ENCODE measurements around the gene CNPY3.

Gene CNPY3

GRCh38 chr6:42968126-42968701, 38.9 kb downstream of the CNPY3 start:
- no peak overlapping the region for H3K4me3 ChIP-seq (ENCODE audit: low read depth, low read length)
- TF ChIP-seq, protein P1, sequence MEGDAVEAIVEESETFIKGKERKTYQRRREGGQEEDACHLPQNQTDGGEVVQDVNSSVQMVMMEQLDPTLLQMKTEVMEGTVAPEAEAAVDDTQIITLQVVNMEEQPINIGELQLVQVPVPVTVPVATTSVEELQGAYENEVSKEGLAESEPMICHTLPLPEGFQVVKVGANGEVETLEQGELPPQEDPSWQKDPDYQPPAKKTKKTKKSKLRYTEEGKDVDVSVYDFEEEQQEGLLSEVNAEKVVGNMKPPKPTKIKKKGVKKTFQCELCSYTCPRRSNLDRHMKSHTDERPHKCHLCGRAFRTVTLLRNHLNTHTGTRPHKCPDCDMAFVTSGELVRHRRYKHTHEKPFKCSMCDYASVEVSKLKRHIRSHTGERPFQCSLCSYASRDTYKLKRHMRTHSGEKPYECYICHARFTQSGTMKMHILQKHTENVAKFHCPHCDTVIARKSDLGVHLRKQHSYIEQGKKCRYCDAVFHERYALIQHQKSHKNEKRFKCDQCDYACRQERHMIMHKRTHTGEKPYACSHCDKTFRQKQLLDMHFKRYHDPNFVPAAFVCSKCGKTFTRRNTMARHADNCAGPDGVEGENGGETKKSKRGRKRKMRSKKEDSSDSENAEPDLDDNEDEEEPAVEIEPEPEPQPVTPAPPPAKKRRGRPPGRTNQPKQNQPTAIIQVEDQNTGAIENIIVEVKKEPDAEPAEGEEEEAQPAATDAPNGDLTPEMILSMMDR (IDR thresholded peaks at IDR 0.05; ENCODE audit: insufficient read depth, low read depth, low read length, missing control alignments) = no peak
- no peak for DNase-seq (ENCODE audit: low read depth)

DNA sequence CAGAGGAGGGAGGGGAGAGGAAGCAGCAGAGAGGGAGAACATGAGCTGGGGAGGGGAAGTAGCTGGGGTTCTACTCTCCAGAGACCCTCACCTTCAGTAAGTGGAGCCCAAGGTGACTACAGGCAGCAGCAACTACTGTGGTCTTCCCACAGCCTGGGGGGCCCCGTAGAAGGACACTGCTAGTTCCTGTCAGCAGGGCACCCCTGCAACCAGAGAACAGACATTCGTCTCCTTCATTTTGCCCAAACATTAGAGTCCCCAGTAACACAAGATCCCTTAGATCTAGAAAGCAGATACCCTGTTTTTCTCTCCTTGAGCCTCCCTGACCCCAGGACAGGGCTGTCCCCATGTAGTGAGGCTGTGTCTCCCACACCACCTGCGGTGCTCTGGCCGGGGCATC, 39.5 kb downstream of the CNPY3 start:
- no peak for DNase-seq (ENCODE audit: low read depth)
- no peak overlapping the region for H3K4me3 ChIP-seq (ENCODE audit: low read depth, low read length)
- TF ChIP-seq, protein P1 (IDR thresholded peaks at IDR 0.05; ENCODE audit: insufficient read depth, low read depth, low read length, missing control alignments) = no peak

- TF ChIP-seq, protein P1 (IDR thresholded peaks at IDR 0.05; ENCODE audit: insufficient read depth, low read depth, low read length, missing control alignments) = no peak
- no peak overlapping the region for H3K4me3 ChIP-seq (ENCODE audit: low read depth, low read length)
- DNase-seq (ENCODE audit: low read depth) = no peak
Measured at GRCh38 chr6:42969431-42969830, 40.2 kb downstream of the CNPY3 start.

DNA sequence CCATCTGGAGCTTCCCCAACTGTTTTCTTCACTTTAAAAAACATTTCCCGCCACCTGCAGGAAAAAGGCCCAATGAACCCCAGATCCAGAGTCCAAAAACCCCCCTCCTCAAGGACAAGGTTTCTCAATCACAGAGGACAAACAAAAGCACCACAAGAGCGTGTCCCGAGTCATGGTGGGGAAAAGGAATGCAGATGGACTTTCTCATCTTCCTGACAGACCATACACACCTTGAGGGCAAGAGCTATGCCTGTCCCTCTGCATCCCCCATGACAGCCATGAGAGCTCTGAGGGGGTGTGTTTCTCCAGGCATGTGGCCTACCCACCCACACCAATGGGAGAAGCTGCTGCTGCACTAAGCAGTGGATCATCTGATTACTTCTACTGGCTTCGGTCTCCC, 40.7 kb downstream of the CNPY3 start:
- H3K4me3 ChIP-seq (ENCODE audit: low read depth, low read length) = no peak overlapping the region
- no peak for DNase-seq (ENCODE audit: low read depth)
- TF ChIP-seq, protein P1 (IDR thresholded peaks at IDR 0.05; ENCODE audit: insufficient read depth, low read depth, low read length, missing control alignments) = no peak

GRCh38 chr6:42970871-42971612, 41.8 kb downstream of the CNPY3 start:
- no peak overlapping the region for H3K4me3 ChIP-seq (ENCODE audit: low read depth, low read length)
- no peak for DNase-seq (ENCODE audit: low read depth)
- TF ChIP-seq, protein P1 (IDR thresholded peaks at IDR 0.05; ENCODE audit: insufficient read depth, low read depth, low read length, missing control alignments) = no peak

- TF ChIP-seq, protein P1 (IDR thresholded peaks at IDR 0.05; ENCODE audit: insufficient read depth, low read depth, low read length, missing control alignments) = no peak
- no peak for DNase-seq (ENCODE audit: low read depth)
- H3K4me3 ChIP-seq (ENCODE audit: low read depth, low read length) = no peak overlapping the region
Measured at GRCh38 chr6:42971746-42972327, 42.6 kb downstream of the CNPY3 start.
